T-helper 2 cell (primary cell): ENCODE results near the gene UNK.
"Not testable (repeated sequence)": the region's sequence is repeated elsewhere in the genome, so short reads cannot be mapped to it uniquely, and the experiment has no call there.

Source experiments
- DNase-seq, 5 experiments: peaks; one replicate each; pipeline versions ENCODE4 v3.0.0 to v3.0.0-alpha.2; 2012 to 2022

The UNK gene

DNA sequence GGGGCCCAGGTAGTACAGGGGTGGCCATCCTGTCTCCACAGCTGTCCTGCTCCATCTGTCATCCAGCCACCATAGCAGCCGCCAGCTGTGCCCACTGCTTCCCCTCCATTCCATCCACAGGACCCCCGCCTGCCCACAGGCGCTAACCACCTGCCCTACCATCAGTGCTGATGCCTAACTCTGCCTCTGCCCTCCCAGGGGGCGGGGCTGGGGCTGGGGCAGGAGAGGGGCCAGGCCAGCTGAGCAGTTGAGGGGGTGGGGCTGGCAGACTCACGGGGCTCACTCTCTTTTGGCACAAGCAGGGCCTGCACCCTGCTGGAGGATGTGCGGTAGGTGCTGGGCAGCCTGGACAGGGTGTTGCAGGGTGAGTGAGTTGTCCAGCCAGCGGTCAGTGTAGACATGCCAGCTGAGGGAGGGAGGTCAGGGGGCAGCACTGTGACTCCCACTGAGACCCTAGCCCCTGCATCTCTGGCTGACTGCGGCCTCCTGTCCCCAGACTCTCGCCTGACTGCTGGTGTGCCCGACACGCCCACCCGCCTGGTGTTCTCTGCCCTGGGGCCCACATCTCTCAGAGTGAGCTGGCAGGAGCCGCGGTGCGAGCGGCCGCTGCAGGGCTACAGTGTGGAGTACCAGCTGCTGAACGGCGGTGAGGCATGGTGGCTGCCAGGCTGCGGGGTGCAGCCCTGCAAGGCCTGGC, 29.3 kb upstream of the UNK start:
- DNase-seq = peak in 1 of 5 experiments; percentile 32

DNA sequence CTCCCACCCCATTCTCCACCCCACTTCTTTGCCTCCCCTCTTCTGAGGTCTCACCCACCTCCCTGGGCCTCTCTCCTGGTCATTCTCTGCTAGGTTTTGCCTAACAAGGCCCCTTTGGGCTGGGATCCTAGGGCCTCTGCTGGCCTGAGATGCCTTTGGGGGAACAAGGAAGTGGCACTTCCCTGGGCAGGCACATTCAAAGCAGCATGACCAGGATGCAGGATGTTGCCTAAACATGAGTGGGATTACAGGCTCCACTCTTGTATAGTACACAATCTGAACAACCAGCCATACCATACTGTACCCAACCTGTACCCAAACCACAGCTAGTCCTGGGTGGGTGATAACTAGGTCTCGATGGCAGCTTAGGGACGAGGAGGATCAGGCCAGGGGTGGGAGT, 28.6 kb upstream of the UNK start:
- no peak for DNase-seq

DNA sequence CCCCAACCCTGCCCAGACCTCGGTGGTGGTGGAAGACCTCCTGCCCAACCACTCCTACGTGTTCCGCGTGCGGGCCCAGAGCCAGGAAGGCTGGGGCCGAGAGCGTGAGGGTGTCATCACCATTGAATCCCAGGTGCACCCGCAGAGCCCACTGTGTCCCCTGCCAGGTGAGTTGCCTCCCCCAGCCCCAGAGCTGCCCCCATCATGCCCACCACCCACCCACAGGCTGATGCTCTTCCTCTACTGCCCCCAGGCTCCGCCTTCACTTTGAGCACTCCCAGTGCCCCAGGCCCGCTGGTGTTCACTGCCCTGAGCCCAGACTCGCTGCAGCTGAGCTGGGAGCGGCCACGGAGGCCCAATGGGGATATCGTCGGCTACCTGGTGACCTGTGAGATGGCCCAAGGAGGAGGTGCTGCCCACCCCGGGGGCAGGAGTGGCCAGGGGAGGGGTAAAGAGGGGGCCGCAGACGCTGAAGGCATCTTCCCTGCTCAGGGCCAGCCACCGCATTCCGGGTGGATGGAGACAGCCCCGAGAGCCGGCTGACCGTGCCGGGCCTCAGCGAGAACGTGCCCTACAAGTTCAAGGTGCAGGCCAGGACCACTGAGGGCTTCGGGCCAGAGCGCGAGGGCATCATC, 28.0 kb upstream of the UNK start:
- DNase-seq = no peak

DNA sequence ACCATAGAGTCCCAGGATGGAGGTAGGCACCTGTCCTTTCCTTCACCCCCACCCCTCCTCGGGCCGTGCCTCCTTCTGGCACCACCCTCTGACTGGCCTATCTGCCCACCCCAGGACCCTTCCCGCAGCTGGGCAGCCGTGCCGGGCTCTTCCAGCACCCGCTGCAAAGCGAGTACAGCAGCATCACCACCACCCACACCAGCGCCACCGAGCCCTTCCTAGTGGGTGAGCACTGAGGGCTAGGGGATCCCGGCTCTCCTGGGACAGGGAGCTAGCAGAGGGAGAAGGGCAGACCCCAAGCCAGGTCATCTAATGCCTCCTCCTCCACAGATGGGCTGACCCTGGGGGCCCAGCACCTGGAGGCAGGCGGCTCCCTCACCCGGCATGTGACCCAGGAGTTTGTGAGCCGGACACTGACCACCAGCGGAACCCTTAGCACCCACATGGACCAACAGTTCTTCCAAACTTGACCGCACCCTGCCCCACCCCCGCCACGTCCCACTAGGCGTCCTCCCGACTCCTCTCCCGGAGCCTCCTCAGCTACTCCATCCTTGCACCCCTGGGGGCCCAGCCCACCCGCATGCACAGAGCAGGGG, 27.4 kb upstream of the UNK start:
- no peak for DNase-seq

DNA sequence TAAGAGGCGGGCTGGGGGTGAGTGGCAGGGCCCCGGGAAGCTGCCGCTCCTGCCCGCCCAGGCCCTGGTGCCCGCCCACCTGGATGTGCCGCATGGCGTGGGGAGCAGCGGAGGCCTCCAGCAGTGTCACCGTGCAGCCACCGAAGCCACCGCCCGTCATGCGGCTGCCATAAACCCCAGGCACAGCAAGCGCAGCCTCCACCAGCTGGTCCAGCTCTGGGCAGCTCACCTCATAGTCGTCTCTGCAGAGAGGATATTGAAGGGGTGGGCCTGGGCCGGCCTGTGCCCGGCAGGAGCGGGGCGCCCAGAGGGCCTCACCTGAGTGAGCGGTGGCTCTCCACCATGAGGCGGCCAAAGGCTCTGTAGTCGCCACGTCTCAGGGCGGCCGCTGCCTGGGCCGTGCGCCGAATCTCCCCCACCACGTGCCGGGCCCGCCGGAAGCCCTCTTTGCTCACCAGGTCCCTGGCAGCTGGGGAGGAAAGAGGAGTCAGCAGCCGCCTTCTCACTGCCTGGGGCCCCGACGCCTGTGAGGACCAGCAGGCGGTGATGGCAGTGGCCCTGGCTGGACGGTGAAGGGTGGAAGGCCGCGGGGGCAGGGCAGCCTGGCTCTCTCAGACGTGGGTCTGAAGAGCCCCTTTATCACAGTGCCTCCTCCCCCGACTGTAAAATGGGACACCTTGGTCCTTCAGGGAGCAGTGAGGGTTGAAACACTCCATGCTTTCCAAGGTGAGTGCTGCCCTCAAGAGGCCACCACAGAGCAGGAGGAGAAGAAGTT, 26.3 kb upstream of the UNK start:
- DNase-seq = no peak

DNA sequence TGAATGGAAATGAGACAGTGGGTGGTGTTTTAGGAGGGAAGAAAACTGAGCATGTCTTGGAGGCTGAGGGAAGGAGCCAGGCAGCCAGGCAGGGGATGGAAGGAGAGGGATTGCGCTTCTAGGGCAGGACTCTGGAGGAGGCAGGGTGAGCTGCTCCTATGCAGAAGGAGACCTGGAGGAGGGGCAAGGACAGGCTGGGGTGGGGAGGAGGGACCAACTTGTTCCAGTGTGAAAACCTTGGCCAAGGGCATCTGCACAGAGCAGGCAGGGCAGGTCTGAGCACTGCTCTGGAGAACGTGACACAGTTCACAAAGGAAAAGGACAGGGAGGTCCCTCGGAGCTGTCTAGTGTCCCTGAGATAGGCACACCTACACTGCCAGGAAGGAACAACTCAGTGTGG, 25.1 kb upstream of the UNK start:
- no peak for DNase-seq

DNA sequence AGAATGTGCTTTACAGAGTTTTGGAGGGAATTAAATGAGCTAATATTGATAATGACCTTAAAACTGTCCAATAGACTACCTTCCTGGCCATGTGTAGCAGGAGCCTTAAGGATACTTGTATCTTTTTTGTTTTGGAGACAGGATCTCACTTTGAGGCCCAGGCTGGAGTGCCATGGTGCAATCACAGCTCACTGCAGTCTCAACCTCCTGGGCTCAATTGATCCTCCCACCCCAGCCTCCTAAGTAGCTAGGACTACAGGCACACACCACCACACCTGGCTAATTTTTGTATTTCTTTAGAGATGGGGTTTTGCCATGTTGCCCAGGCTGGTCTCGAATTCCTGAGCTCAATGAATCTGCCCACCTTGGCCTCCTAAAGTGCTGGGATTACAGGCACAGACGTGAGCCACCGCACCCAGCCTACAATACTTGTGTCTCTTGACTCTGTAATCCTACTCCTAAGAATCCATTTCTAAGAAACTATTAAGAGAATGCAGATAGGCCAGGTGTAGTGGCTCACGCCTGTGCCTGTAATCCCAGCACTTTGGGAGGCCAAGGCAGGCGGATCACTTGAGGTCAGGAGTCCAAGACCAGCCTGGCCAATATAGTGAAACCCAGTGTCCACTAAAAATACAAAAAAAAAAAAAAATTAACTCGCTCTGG, 24.5 kb upstream of the UNK start:
- DNase-seq = not testable (repeated sequence)

DNA sequence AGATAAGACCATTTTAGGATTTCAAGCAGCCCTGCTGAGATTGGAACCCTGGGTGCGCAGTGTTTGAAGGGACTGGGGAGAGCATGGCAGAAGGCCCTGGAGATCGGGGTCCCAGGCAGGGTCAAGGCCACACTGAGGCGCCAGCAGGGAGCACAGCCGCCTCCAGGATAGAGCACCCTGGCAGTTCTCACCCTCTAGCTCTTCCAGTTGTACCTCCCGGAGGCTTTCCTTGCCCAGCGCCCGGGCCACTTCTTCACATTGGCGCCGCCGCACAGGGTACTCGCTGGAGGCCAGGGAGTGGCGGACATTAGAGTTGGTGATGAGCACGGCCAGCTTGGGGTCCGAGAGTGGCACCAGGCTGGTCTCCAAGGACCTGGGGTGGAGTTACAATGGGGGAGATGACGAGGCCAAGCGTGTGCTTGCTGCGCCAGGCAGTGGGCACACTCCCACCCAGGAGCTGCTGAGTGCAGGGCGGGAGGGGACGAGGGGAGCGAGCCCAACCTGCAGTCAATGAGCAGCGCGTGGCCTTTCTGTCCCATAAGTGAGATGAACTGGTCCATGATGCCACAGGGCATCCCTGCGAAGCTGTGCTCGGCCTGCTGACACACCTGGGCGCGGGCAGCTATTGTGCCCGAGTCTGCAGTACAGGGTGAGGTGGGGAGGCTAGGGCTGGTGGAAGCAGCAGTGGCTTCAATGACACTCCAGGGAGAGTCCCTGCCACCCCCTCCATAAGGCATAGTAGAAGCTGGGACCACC, 21.9 kb upstream of the UNK start:
- DNase-seq = no peak

DNA sequence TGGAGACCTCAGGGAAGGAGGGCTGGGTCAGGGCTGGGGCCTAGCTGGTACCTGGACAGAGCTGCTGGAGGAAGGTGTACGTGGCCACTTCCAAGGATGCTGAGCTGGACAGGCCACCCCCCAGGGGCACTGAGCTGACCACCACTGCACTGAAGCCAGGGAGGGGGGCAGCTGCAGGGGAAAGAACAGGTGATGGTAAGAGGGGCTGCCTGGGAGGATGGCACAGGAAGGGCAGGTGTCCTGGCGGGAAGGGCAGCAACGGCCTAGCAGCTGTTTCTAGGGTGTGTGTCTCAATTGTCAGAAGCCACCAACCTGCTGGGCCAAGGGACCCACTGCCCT, 21.4 kb upstream of the UNK start:
- DNase-seq = no peak

DNA sequence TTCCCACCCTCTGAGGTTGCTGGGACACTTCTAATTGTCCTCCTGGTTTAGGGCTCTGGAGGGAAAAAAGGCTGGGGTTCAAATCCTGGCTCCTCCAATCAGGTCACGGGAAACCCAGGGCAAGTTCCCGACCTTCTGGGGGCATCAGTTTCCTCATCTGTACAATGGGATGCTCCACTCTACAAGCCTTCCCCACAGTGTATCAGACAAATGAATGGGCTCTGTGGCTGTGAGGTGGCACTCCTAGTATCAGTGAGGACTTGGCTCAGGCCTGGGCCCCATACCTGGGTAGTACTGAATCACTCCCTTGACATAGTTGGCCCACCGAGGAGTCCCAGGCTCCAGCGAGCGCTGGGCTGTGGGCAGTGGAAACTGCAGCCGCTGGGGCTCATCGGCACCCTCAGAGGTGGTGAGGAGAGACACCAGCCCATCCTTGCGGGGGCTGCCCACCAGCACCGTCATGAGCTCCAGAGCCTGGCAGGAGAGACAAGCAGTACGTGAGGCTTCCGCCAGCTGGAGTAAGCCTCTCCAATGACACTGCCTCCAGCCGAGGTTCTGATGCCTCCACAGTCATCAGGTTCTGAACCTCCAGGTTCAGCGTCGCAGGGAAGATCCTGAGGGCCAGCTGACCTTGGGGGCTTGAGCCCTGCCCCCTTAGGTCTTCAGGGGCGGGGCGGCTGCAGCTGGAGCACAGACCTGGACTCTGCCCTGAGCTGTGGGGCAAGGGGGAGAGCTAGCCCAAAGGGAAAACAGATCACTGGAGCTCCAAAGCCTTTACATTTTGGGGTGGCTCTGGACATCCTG, 20.8 kb upstream of the UNK start:
- DNase-seq = no peak

DNA sequence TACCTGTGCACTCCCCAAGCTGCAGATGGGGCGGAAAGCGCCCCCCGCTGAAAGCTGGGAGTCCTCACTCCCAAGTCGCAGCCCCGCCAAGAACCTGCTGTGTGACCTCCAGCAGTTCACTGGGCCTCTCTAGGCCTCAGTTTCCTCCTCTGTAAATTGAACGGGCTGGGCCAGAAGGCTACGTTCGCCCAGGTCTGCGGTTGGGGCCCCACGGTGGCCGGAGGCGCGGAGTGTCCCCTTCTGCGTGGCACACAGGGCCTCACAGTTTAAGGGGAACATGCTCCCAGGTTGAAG, 20.2 kb upstream of the UNK start:
- DNase-seq = no peak

DNA sequence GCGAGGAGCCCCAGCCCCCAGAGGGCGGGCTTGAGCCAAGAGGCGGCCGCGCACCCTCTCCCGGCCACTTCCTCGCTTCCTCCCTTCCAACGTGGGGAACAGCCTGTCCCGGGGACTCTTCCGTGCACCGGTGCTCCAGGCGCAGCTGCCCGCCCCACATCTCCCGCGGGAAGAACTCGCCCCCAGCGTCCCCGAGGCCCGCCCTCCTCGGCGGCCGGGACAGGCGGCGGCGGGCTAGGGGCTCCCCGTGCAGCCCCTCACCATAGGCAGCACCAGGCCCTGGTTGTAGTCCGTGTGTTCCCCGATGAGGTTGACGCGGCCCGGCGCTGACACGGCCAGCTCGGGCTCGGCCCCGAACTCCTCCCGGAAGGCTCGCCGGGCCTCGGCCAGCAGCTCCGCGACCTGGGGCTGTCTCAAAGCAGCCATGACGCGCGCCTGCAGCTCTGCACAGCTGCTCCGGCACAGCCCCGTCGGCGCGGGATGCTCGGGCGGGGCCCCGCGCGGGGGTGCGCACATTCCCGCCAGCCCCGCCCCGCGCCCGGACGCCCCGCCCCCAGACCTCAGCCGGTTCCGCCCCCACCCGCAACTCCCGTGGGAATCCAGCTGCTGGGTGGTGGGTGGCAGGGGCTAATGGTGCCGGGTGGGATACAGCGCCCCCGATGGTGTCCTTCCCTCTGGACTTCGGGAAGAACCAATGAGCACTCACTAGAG, 19.7 kb upstream of the UNK start, which contains the start of gene GALK1:
Gene GALK1, minus strand, starts transcription at position 482 of the 711 bp plus-strand sequence. Its CDS starts 56 bp downstream, at position 426.
- peak; percentile 56 to 87 (median 60) for DNase-seq

DNA sequence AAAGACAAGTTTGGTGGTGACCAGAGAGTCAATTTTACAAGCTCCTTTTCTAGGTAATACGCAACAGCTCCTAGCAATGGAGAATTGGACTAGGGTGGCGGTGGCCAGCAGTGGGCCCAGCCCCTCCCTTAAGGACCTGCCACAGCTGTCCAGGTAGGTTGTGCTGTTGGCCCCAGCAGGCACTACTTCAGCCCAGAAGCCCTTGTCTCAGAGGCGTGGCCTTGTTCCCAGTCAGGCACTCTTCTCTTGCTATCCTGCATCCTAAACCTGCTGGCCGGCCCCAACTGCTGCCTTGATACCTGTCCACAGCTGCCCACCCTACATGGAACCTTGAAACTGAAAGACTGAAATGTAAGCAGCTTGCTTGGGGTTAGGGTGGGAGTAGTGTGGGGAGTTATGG, 18.6 kb upstream of the UNK start:
- no peak for DNase-seq

DNA sequence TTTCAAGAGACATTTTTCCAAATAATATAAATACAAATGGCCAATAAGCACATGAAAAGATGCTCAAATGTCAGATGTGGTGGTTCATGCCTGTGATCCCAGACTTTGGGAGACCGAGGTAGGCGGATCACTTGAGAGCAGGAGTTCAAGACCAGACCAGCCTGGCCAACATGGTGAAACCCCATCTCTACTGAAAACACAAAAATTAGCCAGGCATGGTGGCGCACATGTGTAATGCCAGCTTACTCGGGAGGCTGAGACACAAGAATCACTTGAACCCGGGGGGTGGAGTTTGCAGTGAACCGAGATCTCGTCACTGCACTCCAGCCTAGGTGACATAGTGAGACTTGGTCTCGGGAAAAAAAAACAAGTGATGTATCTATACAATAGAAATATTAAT, 16.7 kb upstream of the UNK start:
- DNase-seq = no peak

DNA sequence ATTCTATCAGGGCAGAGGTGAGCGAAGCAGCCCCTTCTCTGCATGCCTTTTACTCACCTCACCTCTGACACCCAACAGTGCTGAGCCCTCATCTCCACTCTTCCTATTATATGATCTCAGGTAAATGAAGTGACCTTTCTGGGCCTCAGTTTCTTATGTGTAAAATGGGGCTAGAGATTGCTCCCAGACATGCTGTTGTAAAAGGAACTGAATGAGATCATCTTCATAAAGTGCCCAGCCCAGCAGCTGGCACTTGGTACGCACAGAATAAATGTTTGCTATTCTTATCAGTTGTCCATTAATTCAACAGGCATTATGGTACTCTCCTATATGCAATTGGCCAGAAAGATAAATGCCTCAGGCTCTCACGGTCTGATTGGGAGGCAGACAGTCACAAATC, 15.1 kb upstream of the UNK start:
- no peak for DNase-seq

DNA sequence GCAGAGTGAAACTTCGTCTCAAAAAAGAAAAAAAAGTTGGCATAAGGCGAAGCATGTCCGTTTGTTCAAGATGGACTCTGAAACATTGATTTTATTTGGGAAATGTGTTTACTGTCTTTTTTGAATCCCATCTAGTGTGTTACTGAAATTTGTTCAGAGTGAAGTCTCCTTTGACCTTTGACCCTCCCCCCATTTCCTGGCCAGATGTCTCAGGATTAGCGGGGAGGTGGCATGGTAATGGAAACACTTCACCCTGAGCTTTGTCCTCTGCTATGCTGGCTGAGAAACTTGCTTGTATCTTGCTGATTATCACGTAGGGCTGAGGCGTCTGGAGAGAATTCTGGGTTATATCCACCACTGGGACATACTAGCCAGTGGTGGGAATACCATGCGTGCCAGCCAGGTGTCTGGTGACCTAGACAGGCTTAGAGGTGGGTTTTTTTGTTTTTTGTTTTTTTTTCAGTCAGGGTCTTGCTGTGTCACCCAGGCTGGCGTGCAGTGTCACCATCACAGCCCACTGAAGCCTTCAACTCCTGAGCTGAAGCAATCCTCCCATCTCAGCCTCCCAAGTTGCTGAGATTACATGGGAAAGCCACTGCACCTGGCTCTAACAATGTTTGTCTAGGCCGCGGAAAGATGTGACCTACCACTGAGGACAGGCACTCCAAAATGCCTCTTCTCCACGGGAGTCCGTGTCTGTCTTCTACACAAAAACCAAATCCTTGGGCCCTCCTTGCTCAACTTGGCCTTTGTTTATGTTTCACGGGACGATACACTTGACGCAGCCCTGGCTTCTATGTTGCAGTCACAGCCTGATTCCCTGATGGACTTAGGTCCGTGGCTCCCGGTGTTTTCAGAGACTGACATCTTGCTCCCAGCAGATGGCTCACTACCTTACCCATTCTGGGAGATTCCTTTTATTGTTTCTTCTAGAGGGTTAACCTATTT, 13.0 kb upstream of the UNK start:
- DNase-seq = no peak

DNA sequence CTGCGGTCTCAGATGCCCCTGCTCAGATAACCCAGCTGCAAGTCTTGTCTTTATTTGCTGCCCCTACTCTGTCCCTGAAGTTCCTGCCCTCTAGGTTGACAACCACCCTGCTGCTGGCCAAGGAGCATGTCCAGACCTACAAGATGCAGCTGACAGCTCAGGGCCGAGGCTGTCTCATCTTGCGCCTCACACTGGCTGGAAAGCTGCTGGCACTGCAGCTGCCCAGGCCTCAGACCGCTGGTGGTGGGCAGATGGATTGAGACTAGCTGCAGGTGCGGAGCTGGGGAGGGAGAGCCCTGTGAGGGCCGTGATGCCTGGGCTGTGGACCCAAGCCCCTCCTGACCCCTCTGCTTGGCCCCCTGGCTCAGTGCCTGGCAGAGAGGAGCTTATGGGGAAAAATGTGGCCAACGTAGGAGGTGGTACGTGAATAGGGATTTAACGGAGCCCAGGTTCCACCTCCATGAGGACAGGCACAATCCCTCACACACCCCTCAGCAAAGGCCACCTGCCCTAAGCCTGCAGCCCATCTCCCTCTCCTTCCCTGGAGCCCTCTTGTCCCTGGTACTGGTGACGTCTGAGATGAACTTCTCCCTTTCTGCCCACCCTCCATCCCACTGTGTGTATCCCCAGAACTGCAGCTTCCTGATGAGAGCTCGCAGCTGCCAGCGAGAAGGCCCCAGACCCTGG, 11.3 kb upstream of the UNK start:
- DNase-seq = no peak

DNA sequence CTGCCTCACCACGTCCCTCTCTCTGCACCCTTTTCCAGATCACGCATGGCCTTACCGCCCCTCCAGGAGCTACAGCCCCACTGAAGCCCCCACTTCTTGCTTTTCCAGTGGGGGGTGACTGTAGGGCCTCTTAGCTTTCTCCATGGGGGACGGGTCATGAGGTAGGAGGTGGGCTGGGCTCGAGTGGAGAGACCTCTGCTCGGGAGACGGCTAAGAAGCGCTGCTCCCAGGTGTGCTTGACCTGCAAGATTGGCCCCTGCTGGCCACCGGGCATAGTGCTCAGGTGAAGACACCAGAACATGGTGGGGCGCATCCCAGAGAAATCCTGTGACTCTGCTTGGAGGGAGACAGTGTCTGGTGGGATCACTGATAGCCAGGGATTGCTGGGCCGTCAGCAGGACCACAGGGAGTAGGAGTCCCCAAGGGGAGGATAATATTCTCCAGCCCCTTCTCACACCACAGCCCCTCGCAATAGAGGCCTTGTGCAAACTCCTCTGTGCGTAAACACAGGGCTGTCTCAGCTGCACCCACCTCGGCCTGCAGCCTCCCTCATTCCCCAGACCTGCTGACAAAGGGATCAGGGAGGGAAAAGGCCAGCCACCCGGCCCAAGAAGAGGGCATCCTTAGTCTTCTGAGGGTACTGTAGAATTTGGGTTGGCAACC, 10.7 kb upstream of the UNK start:
- peak in 1 of 5 experiments; percentile 10 for DNase-seq
